Endothelial cell of umbilical vein (primary cell): ENCODE results near the gene ASB13. TPM values are rescaled to one million over a fixed set of nuclear protein-coding genes. Genes with fewer than 3 reads are reported as not detected.

ENCODE experiments used
- BruUV-seq: library from RNA; stranded (reverse); fragments of 400-500 nt; replicated peaks from 2 replicates; lab custom pipeline; 2021; lab: Mats Ljungman, UMichigan
- CTCF ChIA-PET: fragments of 300-600, 350-600 bp; sonication (Branson Sonifier 250); formaldehyde crosslinking; loops from one replicate; lab custom pipeline; 2021; ENCODE audit warnings: antibody characterized with exemption, inconsistent platforms; lab: Charles Lee
- POLR2A ChIA-PET: fragments of 300-600, 350-600 bp; sonication (Branson Sonifier 250); formaldehyde crosslinking; loops from one replicate; lab custom pipeline; 2021; ENCODE audit warnings: antibody characterized with exemption, inconsistent platforms; lab: Charles Lee
- DNase-seq: peaks from one replicate; pipeline ENCODE4 v3.0.0-alpha.2; 2011; ENCODE audit warnings: low read depth, low spot score
- FAIRE-seq: peaks from 2 replicates; lab custom pipeline; 2011; peaks lifted over from hg19 to GRCh38; lab: Jason Lieb, UNC
- H2AFZ ChIP-seq: 2 replicates; pipeline ENCODE4 v1.6.0; 2012; ENCODE audit warnings: low read depth, low read length, control low read depth, inconsistent platforms
- H3K27ac ChIP-seq: 2 replicates; pipeline ENCODE4 v1.5.1; 2011; ENCODE audit warnings: low read depth, mild to moderate bottlenecking, control low read depth, low read length, moderate library complexity; ENCODE audit not compliant: insufficient read depth
- H3K27me3 ChIP-seq, 2 experiments: 2 replicates each; pipeline versions ENCODE4 v1.6.0 to v1.6.1; 2011; ENCODE audit warnings: low read length in 2 of 2, mixed read lengths in 1 of 2; ENCODE audit not compliant: control insufficient read depth in 2 of 2, insufficient read depth in 2 of 2
- H3K36me3 ChIP-seq, 2 experiments: 2 replicates in 1 of 2; 3 replicates in 1 of 2; pipeline ENCODE4 v1.5.1; 2011; ENCODE audit warnings: low read length in 2 of 2, mild to moderate bottlenecking in 1 of 2, moderate library complexity in 1 of 2; ENCODE audit not compliant: control insufficient read depth in 2 of 2, insufficient read depth in 2 of 2; ENCODE audit errors: extremely low read depth in 1 of 2
- H3K4me1 ChIP-seq: 3 replicates; pipeline ENCODE4 v1.5.1; 2011; ENCODE audit warnings: mild to moderate bottlenecking, low read length; ENCODE audit not compliant: control insufficient read depth, insufficient read depth; ENCODE audit errors: extremely low read depth
- H3K4me2 ChIP-seq: 2 replicates; pipeline ENCODE4 v1.6.1; 2011; ENCODE audit warnings: low read length, control low read depth, mixed read lengths; ENCODE audit not compliant: insufficient read depth
- H3K4me3 ChIP-seq, 3 experiments: fragments of 200-600 bp in 1 of 3; sonication (generic), shearing (Covaris generic) in 1 of 3; replicated peaks in 1 of 3; 2 replicates each; pipeline ENCODE4 v1.5.1; 2011 to 2016; ENCODE audit warnings: control low read depth in 3 of 3, low read length in 3 of 3, mild to moderate bottlenecking in 2 of 3, inconsistent platforms in 1 of 3, low read depth in 1 of 3, moderate library complexity in 1 of 3; ENCODE audit not compliant: insufficient read depth in 1 of 3
- H3K79me2 ChIP-seq: 2 replicates; pipeline ENCODE4 v1.6.0; 2012; ENCODE audit warnings: low read length, inconsistent platforms; ENCODE audit not compliant: control insufficient read depth, insufficient read depth
- H3K9ac ChIP-seq: replicated peaks from 2 replicates; pipeline ENCODE3; 2011; ENCODE audit warnings: low read length, control low read depth; ENCODE audit not compliant: insufficient read depth; ENCODE audit errors: extremely low read depth
- H3K9me1 ChIP-seq: replicated peaks from 3 replicates; pipeline ENCODE4 v1.6.0; 2011; ENCODE audit warnings: mild to moderate bottlenecking, low read length; ENCODE audit not compliant: control insufficient read depth, insufficient read depth; ENCODE audit errors: extremely low read depth
- H3K9me3 ChIP-seq: replicated peaks from 2 replicates; pipeline ENCODE4 v1.5.1; 2012; ENCODE audit warnings: low read length, inconsistent platforms; ENCODE audit not compliant: control insufficient read depth, insufficient read depth
- H4K20me1 ChIP-seq: replicated peaks from 2 replicates; pipeline ENCODE3; 2011; ENCODE audit warnings: mild to moderate bottlenecking, low read length; ENCODE audit not compliant: control insufficient read depth, insufficient read depth; ENCODE audit errors: extremely low read depth
- EZH2 ChIP-seq: IDR thresholded peaks from 2 replicates; pipeline ENCODE4 v1.6.1; 2012; ENCODE audit warnings: borderline replicate concordance, low read depth, mild to moderate bottlenecking, moderate library complexity, low read length, inconsistent platforms; ENCODE audit not compliant: severe bottlenecking
- FOS ChIP-seq: IDR thresholded peaks from 2 replicates; pipeline ENCODE4 v1.6.1; 2011; ENCODE audit warnings: mild to moderate bottlenecking, low read length, moderate library complexity, borderline replicate concordance; ENCODE audit not compliant: insufficient read depth
- GATA2 ChIP-seq: IDR thresholded peaks from 2 replicates; pipeline ENCODE4 v1.7.0; 2011; ENCODE audit warnings: low read depth, mild to moderate bottlenecking, moderate library complexity, mixed read lengths, low read length; ENCODE audit not compliant: insufficient read length, insufficient read depth
- JUN ChIP-seq: IDR thresholded peaks from 2 replicates; pipeline ENCODE4 v1.6.1; 2011; ENCODE audit warnings: borderline replicate concordance, low read depth; ENCODE audit not compliant: insufficient read length, insufficient read depth
- MYC ChIP-seq: IDR thresholded peaks from one replicate; pipeline ENCODE4 v1.6.1; 2011; ENCODE audit warnings: mild to moderate bottlenecking, low read depth, low read length
- POLR2A ChIP-seq: IDR thresholded peaks from 2 replicates; pipeline ENCODE4 v1.6.1; 2012; ENCODE audit warnings: low read depth, mild to moderate bottlenecking, control low read depth, low read length
- POLR2AphosphoS5 ChIP-seq: IDR thresholded peaks from 2 replicates; pipeline ENCODE4 v1.6.1; 2012; ENCODE audit warnings: low read depth, mild to moderate bottlenecking, control low read depth, low read length, moderate library complexity; ENCODE audit not compliant: insufficient read depth
- dilution Hi-C: fragments of 300-500 bp; cut with MboI; formaldehyde crosslinking; loops from one replicate; pipeline ENCODE4 v1.15.0; 2019; ENCODE audit warnings: low sequenced_read_pairs; ENCODE audit not compliant: extremely low pct_ligation_motif_present
- intact Hi-C: fragments of 100-400 bp; cut with micrococcal nuclease; formaldehyde crosslinking; loops from one replicate; pipeline ENCODE4 v1.10.0; 2022
- polyA plus RNA-seq, 4 experiments: library from polyadenylated mRNA; depleted of rRNA in 3 of 4; stranded (reverse) in 3 of 4; unstranded in 1 of 4; fragments of >200 nt; gene quantifications; 2 replicates each; pipeline versions ENCODE4 v1.2.1 to v1.2.3, GENCODE V29; 2011 to 2012; ENCODE audit warnings: missing spikeins in 1 of 4
- total RNA-seq: library from RNA; stranded (reverse); gene quantifications from 2 replicates; pipeline ENCODE4 v1.2.3, GENCODE V29; 2021
- TF ChIP-seq, protein P1 (sequence below), 2 donors: IDR thresholded peaks; 1 replicate in 1 of 2; 2 replicates in 1 of 2; pipeline ENCODE4 v1.5.1; 2011; ENCODE audit warnings: low read length in 2 of 2, mild to moderate bottlenecking in 2 of 2, moderate library complexity in 2 of 2, control low read depth in 1 of 2, inconsistent platforms in 1 of 2, low read depth in 1 of 2; ENCODE audit not compliant: insufficient read depth in 1 of 2; ENCODE audit errors: extremely low read depth in 1 of 2
- TF ChIP-seq, protein P2 (sequence below): IDR thresholded peaks from 2 replicates; pipeline ENCODE4 v1.6.1; 2011; ENCODE audit not compliant: insufficient read depth, insufficient read length

Gene ASB13
- total and polyA plus RNA-seq, 2 donors (not counting 3 experiments of a cell fraction or from before 2014, with no cell fraction given) = 6.3 to 7.3 TPM

DNA sequence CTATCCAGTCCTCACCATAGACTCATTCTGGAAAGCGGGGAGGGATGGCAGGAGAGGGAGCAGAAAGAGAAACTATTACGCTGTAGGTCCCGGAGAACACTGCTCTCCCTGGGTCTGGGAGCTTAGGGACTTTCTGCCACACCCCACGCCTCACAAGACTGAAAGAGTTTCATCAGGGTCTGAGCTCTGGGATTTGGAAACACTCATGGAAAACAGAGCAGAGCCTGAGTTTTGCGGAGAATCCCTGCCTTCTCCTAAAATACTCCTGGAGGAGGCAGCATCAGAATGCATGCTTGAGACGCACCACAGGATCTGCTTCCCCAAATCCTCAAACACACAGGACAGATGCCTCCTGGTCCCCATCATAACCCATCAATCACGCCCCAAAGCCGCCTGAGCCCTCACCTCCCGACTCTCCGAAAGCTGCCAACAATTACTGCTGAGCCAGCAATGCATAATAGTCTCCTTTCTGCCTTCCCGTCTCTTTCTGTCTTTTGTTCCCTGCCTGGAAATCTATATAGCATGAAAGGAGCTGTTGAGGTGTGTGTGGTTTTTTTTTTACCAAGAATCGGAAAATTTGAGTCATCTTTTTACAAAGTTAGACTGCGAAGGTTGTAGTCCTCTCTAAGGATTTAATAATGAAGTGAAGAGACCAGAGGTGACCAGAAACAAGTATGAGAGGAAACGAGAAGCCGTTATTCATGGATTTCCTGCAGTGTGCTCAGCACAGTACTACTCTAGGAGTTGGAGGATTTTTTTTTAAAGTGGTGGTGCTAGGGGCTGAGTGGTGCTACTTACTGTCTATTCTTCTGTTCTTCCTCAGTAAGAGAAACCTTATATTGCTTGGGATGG, 37.7 kb downstream of the ASB13 start:
- peak overlapping the region; percentile 46 for H2AFZ ChIP-seq
- ChIA-PET CTCF (interaction anchor here (0.7 to 2.3 kb wide), 12 partner anchors 9 to 246 kb away, joined by 3 to 21 read pairs (median 4); no protein-coding TSS in a partner anchor), POLR2A (interaction anchor here (1.0 kb wide), 1 partner anchor 182 kb away, joined by 5 read pairs; no protein-coding TSS in a partner anchor)
- H3K27me3 ChIP-seq = peaks cover 0 to 5% of the 10 kb centered on the region in 2 experiments
- H3K4me1 ChIP-seq = peaks cover 5% of the 10 kb centered on the region
- BruUV-seq = no TSS peak
- DNase-seq (peak; percentile 55), FAIRE-seq (peak; percentile 73)
- dilution Hi-C loops = no loop called here
- no peaks in the 10 kb centered on the region for H3K36me3 ChIP-seq
- H4K20me1 ChIP-seq = no peaks in the 10 kb centered on the region
- TF ChIP-seq POLR2AphosphoS5 (no peak), EZH2 (no peak), POLR2A (no peak), GATA2 (no peak), FOS (no peak), MYC (no peak), JUN (no peak)
- TF ChIP-seq, protein P1, sequence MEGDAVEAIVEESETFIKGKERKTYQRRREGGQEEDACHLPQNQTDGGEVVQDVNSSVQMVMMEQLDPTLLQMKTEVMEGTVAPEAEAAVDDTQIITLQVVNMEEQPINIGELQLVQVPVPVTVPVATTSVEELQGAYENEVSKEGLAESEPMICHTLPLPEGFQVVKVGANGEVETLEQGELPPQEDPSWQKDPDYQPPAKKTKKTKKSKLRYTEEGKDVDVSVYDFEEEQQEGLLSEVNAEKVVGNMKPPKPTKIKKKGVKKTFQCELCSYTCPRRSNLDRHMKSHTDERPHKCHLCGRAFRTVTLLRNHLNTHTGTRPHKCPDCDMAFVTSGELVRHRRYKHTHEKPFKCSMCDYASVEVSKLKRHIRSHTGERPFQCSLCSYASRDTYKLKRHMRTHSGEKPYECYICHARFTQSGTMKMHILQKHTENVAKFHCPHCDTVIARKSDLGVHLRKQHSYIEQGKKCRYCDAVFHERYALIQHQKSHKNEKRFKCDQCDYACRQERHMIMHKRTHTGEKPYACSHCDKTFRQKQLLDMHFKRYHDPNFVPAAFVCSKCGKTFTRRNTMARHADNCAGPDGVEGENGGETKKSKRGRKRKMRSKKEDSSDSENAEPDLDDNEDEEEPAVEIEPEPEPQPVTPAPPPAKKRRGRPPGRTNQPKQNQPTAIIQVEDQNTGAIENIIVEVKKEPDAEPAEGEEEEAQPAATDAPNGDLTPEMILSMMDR (IDR thresholded peaks at IDR 0.05; ENCODE audit: extremely low read depth in 1 of 2, insufficient read depth in 1 of 2, low read depth in 1 of 2, low read length in 2 of 2) = no peak
- TF ChIP-seq, protein P2, sequence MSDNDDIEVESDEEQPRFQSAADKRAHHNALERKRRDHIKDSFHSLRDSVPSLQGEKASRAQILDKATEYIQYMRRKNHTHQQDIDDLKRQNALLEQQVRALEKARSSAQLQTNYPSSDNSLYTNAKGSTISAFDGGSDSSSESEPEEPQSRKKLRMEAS = no peak
- intact Hi-C loops = no loop called here
- no peak overlapping the region for H3K9ac ChIP-seq
- no peaks in the 10 kb centered on the region for H3K9me3 ChIP-seq
- H3K27ac ChIP-seq = no peak overlapping the region
- no peaks in the 10 kb centered on the region for H3K9me1 ChIP-seq
- no peaks in the 10 kb centered on the region for H3K79me2 ChIP-seq
- H3K4me3 ChIP-seq = peak overlapping the region in 1 of 3 experiments; percentile 15
- peak overlapping the region; percentile 28 for H3K4me2 ChIP-seq
